B cell (primary cell): ENCODE results near the gene SIAH3. TPM values are rescaled to one million over a fixed set of nuclear protein-coding genes. Genes with fewer than 3 reads are reported as not detected.

Experiments used
- ATAC-seq: fragments of 200-7000 bp; cut with Tn5 transposase; one replicate; pipeline ENCODE4 v1.10.0; 2021; ENCODE audit warnings: low read depth, mild to moderate bottlenecking, moderate number of reproducible peaks, moderate library complexity
- CTCF ChIA-PET: fragments of 350-600 bp; sonication (Branson Sonifier 250); formaldehyde crosslinking; loops from one replicate; lab custom pipeline; 2021; ENCODE audit warnings: antibody characterized with exemption, inconsistent platforms; lab: Charles Lee
- POLR2A ChIA-PET: fragments of 350-600 bp; sonication (Branson Sonifier 250); formaldehyde crosslinking; loops from one replicate; lab custom pipeline; 2021; ENCODE audit warnings: antibody characterized with exemption; lab: Charles Lee
- DNase-seq: peaks from one replicate; pipeline ENCODE4 v3.0.0; 2013
- H2AFZ ChIP-seq: 2 replicates; pipeline ENCODE4 v1.6.1; 2012; ENCODE audit warnings: mild to moderate bottlenecking, low read depth, low read length; ENCODE audit not compliant: insufficient read depth, poor library complexity, severe bottlenecking
- H3K27ac ChIP-seq, 2 donors: 1 replicate in 1 of 2; 2 replicates in 1 of 2; pipeline ENCODE4 v1.5.1; 2012 to 2013; ENCODE audit warnings: low read length in 2 of 2, mild to moderate bottlenecking in 2 of 2, moderate library complexity in 1 of 2
- H3K27me3 ChIP-seq, 4 experiments: fragments of 200-600 bp in 1 of 4; sonication (generic) in 1 of 4; replicated peaks in 1 of 4; 1 replicate in 2 of 4; 2 replicates in 2 of 4; pipeline versions ENCODE4 v1.6.1 to v1.7.0; 2013 to 2016; ENCODE audit warnings: low read length in 3 of 4, mild to moderate bottlenecking in 2 of 4, mixed read lengths in 1 of 4, moderate library complexity in 1 of 4; ENCODE audit not compliant: insufficient read depth in 4 of 4, control insufficient read depth in 3 of 4; ENCODE audit errors: control extremely low read depth in 1 of 4
- H3K36me3 ChIP-seq, 2 experiments: replicated peaks in 1 of 2; 1 replicate in 1 of 2; 2 replicates in 1 of 2; pipeline versions ENCODE4 v1.6.1 to v1.7.1; 2013; ENCODE audit warnings: low read length in 1 of 2; ENCODE audit not compliant: insufficient read depth in 2 of 2, control insufficient read depth in 1 of 2; ENCODE audit errors: control extremely low read depth in 1 of 2, extremely low read depth in 1 of 2
- H3K4me1 ChIP-seq, 2 donors: fragments of 200-600 bp in 1 of 2; sonication (generic) in 1 of 2; 1 replicate in 1 of 2; 2 replicates in 1 of 2; pipeline versions ENCODE4 v1.5.1 to v1.6.1; 2013 to 2017; ENCODE audit warnings: low read length in 2 of 2; ENCODE audit not compliant: control insufficient read depth in 2 of 2, insufficient read depth in 2 of 2
- H3K4me2 ChIP-seq: replicated peaks from 2 replicates; pipeline ENCODE3; 2012; ENCODE audit warnings: mild to moderate bottlenecking, low read depth, low read length; ENCODE audit not compliant: poor library complexity, severe bottlenecking
- H3K4me3 ChIP-seq, 5 experiments: fragments of 200-600 bp in 1 of 5; sonication (generic) in 1 of 5; 1 replicate in 3 of 5; 2 replicates in 2 of 5; pipeline versions ENCODE4 v1.5.1 to v1.7.0; 2011 to 2016; ENCODE audit warnings: low read length in 4 of 5, mild to moderate bottlenecking in 4 of 5, low read depth in 2 of 5, control low read depth in 1 of 5, moderate library complexity in 1 of 5; ENCODE audit not compliant: insufficient read depth in 1 of 5; ENCODE audit errors: control extremely low read depth in 1 of 5, extremely low read depth in 1 of 5
- H3K79me2 ChIP-seq: fragments of 200-600 bp; sonication (generic); one replicate; pipeline ENCODE4 v1.6.0; 2016; ENCODE audit warnings: low read length; ENCODE audit not compliant: control insufficient read depth, insufficient read depth
- H3K9ac ChIP-seq: fragments of 200-600 bp; sonication (generic); 2 replicates; pipeline ENCODE4 v1.6.1; 2017; ENCODE audit warnings: mild to moderate bottlenecking, low read length, moderate library complexity
- H3K9me3 ChIP-seq, 3 donors: one replicate each; pipeline versions ENCODE4 v1.6.1 to v1.7.1; 2013; ENCODE audit warnings: low read length in 2 of 3; ENCODE audit not compliant: control insufficient read depth in 2 of 3, insufficient read depth in 1 of 3; ENCODE audit errors: control extremely low read depth in 1 of 3
- H4K20me1 ChIP-seq: 2 replicates; pipeline ENCODE4 v1.6.0; 2012; ENCODE audit warnings: mild to moderate bottlenecking, low read length; ENCODE audit not compliant: insufficient read depth, control insufficient read depth, poor library complexity, severe bottlenecking
- H3K27ac Mint-ChIP-seq: one replicate; pipeline ENCODE4 v1.8.0; 2021; ENCODE audit warnings: mixed read lengths
- H3K27me3 Mint-ChIP-seq: one replicate; pipeline ENCODE4 v1.8.0; 2021; ENCODE audit warnings: mixed read lengths
- H3K4me1 Mint-ChIP-seq: one replicate; pipeline ENCODE4 v1.8.0; 2021; ENCODE audit warnings: mixed read lengths
- H3K4me3 Mint-ChIP-seq: one replicate; pipeline ENCODE4 v1.8.0; 2021; ENCODE audit warnings: mixed read lengths
- H3K9me3 Mint-ChIP-seq: one replicate; pipeline ENCODE4 v1.8.0; 2022; ENCODE audit warnings: mixed read lengths; ENCODE audit not compliant: insufficient read depth
- CTCF ChIP-seq: fragments of 200-600 bp; IDR thresholded peaks from one replicate; pipeline ENCODE4 v1.8.0; 2022; ENCODE audit warnings: antibody characterized with exemption, mild to moderate bottlenecking
- EZH2 ChIP-seq: IDR thresholded peaks from 2 replicates; pipeline ENCODE4 v1.6.1; 2012; ENCODE audit warnings: borderline replicate concordance, low read depth, mild to moderate bottlenecking, moderate library complexity, low read length; ENCODE audit not compliant: insufficient read depth, poor library complexity, severe bottlenecking
- WGBS: methylation state at CpG from one replicate; pipeline ENCODE4 v1.1.5; 2013; ENCODE audit warnings: missing lambda C conversion rate; ENCODE audit not compliant: insufficient coverage; 5-methylcytosine and 5-hydroxymethylcytosine counted together
- intact Hi-C: fragments of 100-400 bp; cut with micrococcal nuclease; formaldehyde crosslinking; loops from one replicate; pipeline ENCODE4 v1.10.0; 2022
- polyA plus RNA-seq: library from polyadenylated mRNA; depleted of rRNA; stranded (reverse); fragments of >200 nt; gene quantifications from 2 replicates; pipeline ENCODE4 v1.2.3, GENCODE V29; 2012
- total RNA-seq, 2 donors: library from RNA; stranded (reverse); fragments of 120-200 nt in 1 of 2; gene quantifications; 1 replicate in 1 of 2; 2 replicates in 1 of 2; pipeline versions ENCODE4 v1.2.3 to v1.2.4, GENCODE V29; 2013 to 2022

Gene SIAH3
- total and polyA plus RNA-seq, 2 donors (not counting 1 experiment from before 2014, with no cell fraction given) = not detected

GRCh38 chr13:45826731-45827130, 24.8 kb downstream of the SIAH3 start:
- Histone ChIP-seq H4K20me1 (no peaks in the 10 kb centered on the region), H3K4me2 (no peak overlapping the region), H3K4me1 (no peaks in the 10 kb centered on the region), H3K36me3 (no peaks in the 10 kb centered on the region), H3K27me3 (no peaks in the 10 kb centered on the region), H3K4me3 (no peak overlapping the region), H3K79me2 (no peaks in the 10 kb centered on the region), H2AFZ (no peak overlapping the region), H3K27ac (no peak overlapping the region), H3K9me3 (no peaks in the 10 kb centered on the region), H3K9ac (no peak overlapping the region)
- Mint-ChIP-seq H3K27me3 (peaks cover 9% of the 10 kb centered on the region), H3K4me3 (no peak overlapping the region), H3K27ac (no peak overlapping the region), H3K4me1 (no peaks in the 10 kb centered on the region), H3K9me3 (no peaks in the 10 kb centered on the region)
- DNase-seq = no peak
- ChIA-PET POLR2A (no interaction called here), CTCF (no interaction called here)
- no peak for ATAC-seq
- intact Hi-C loops = no loop called here
- TF ChIP-seq EZH2 = no peak
- TF ChIP-seq CTCF = no peak
- 2% methylated on average over 4 of the region's 5 CpGs for WGBS

GRCh38 chr13:45825387-45825650, 26.2 kb downstream of the SIAH3 start:
- Histone ChIP-seq H3K4me2 (no peak overlapping the region), H3K9ac (no peak overlapping the region), H3K27me3 (no peaks in the 10 kb centered on the region), H3K4me3 (no peak overlapping the region), H3K4me1 (no peaks in the 10 kb centered on the region), H3K9me3 (no peaks in the 10 kb centered on the region), H3K36me3 (no peaks in the 10 kb centered on the region), H3K27ac (no peak overlapping the region), H4K20me1 (no peaks in the 10 kb centered on the region), H3K79me2 (no peaks in the 10 kb centered on the region), H2AFZ (no peak overlapping the region)
- Mint-ChIP-seq H3K27ac (no peak overlapping the region), H3K4me3 (no peak overlapping the region), H3K4me1 (no peaks in the 10 kb centered on the region), H3K27me3 (peaks cover 5% of the 10 kb centered on the region), H3K9me3 (no peaks in the 10 kb centered on the region)
- ChIA-PET POLR2A (no interaction called here), CTCF (interaction anchor here (1.6 kb wide), 1 partner anchor 18 kb away, joined by 8 read pairs; no protein-coding TSS in a partner anchor)
- no peak for TF ChIP-seq EZH2
- TF ChIP-seq CTCF = no peak
- WGBS = 100% methylated on average over 1 of the region's 4 CpGs
- intact Hi-C loops = no loop called here
- DNase-seq (no peak), ATAC-seq (no peak)
